ENCODE results near the gene CYP3A4.
A peak's percentile ranks its signal among the peaks of the same experiment; 100 is the strongest.
"Not testable (repeated sequence)": the region's sequence is repeated elsewhere in the genome, so short reads cannot be mapped to it uniquely, and the experiment has no call there.

The CYP3A4 gene

GRCh38 chr7:99737726-99738125, 46.3 kb downstream of the CYP3A4 start:
- no peak overlapping the region for H3K4me3 ChIP-seq (ENCODE audit: low read length)
- peak; percentile 89 for DNase-seq (ENCODE audit: low read depth)
- TF ChIP-seq CTCF (IDR thresholded peaks at IDR 0.05; ENCODE audit: insufficient read depth, low read depth, low read length, missing control alignments), result no peak

- not testable (repeated sequence) for H3K4me3 ChIP-seq (ENCODE audit: low read length); DNase-seq (ENCODE audit: low read depth)
Observed at GRCh38 chr7:99736667-99737066, 47.3 kb downstream of the CYP3A4 start.

GRCh38 chr7:99734987-99735386, 49.0 kb downstream of the CYP3A4 start, which contains the start of gene CYP3A7:
Gene CYP3A7 (minus strand): TSS chr7:99735196. CDS start chr7:99735093, 103 bp downstream.
- no peak within 1 kb of the TSS for H3K4me3 ChIP-seq (ENCODE audit: low read length)
- no peak for DNase-seq (ENCODE audit: low read depth)
- TF ChIP-seq CTCF (IDR thresholded peaks at IDR 0.05; ENCODE audit: insufficient read depth, low read depth, low read length, missing control alignments), result no peak

GRCh38 chr7:99733448-99733847, 50.5 kb downstream of the CYP3A4 start:
- no peak overlapping the region for H3K4me3 ChIP-seq (ENCODE audit: low read length)
- no peak for DNase-seq (ENCODE audit: low read depth)

GRCh38 chr7:99733003-99733402, 51.0 kb downstream of the CYP3A4 start:
- TF ChIP-seq CTCF (IDR thresholded peaks at IDR 0.05; ENCODE audit: insufficient read depth, low read depth, low read length, missing control alignments), result no peak
- H3K4me3 ChIP-seq (ENCODE audit: low read length), result no peak overlapping the region
- no peak for DNase-seq (ENCODE audit: low read depth)

More at GRCh38 chr7:99733448-99733847, 50.5 kb downstream of the CYP3A4 start:
- no peak for TF ChIP-seq CTCF (IDR thresholded peaks at IDR 0.05; ENCODE audit: insufficient read depth, low read depth, low read length, missing control alignments)

- H3K4me3 ChIP-seq (ENCODE audit: low read length), result no peak overlapping the region
- no peak for DNase-seq (ENCODE audit: low read depth)
- no peak for TF ChIP-seq CTCF (IDR thresholded peaks at IDR 0.05; ENCODE audit: insufficient read depth, low read depth, low read length, missing control alignments)
Observed at GRCh38 chr7:99731638-99732374, 52.2 kb downstream of the CYP3A4 start.

GRCh38 chr7:99730992-99731391, 53.0 kb downstream of the CYP3A4 start:
- no peak overlapping the region for H3K4me3 ChIP-seq (ENCODE audit: low read length)
- no peak for DNase-seq (ENCODE audit: low read depth)
- TF ChIP-seq CTCF (IDR thresholded peaks at IDR 0.05; ENCODE audit: insufficient read depth, low read depth, low read length, missing control alignments), result no peak

Measured in epithelial cell of esophagus (primary cell).